CD4-positive, alpha-beta T cell treated with Interleukin-4 for 4 hours (primary cell): ENCODE measurements around the gene GARIN5B.

Experiments
- DNase-seq: peaks from one replicate; pipeline ENCODE4 v3.0.0-alpha.2; 2020

Gene GARIN5B

GRCh38 chr19:55368701-55369563 lies 5.9 kb upstream of the GARIN5B start:
- DNase-seq, result no peak

- DNase-seq, result no peak
These were observed 5.0 kb upstream of the GARIN5B start for GRCh38 chr19:55368106-55368505.

GRCh38 chr19:55366790-55367189 lies 3.7 kb upstream of the GARIN5B start:
- no peak for DNase-seq

GRCh38 chr19:55365964-55366363 lies 2.9 kb upstream of the GARIN5B start:
- no peak for DNase-seq

GRCh38 chr19:55365245-55365644 lies 2.2 kb upstream of the GARIN5B start:
- DNase-seq, result no peak

- DNase-seq, result no peak
These were observed 678 bp downstream of the GARIN5B start for GRCh38 chr19:55362174-55362989.

- DNase-seq, result no peak
These were observed 2.2 kb downstream of the GARIN5B start for GRCh38 chr19:55360902-55361301.

GRCh38 chr19:55358943-55359908 lies 3.8 kb downstream of the GARIN5B start:
- DNase-seq, result no peak

- DNase-seq, result no peak
These were observed 4.6 kb downstream of the GARIN5B start for GRCh38 chr19:55358493-55358892.

GRCh38 chr19:55355213-55355821 lies 7.7 kb downstream of the GARIN5B start:
- DNase-seq, result no peak

GRCh38 chr19:55354698-55355212 lies 8.3 kb downstream of the GARIN5B start, which contains the start of gene COX6B2:
Gene COX6B2, minus strand, starts transcription at chr19:55354719. Its CDS starts 198 bp downstream, at chr19:55354521.
- no peak for DNase-seq

GRCh38 chr19:55353803-55354697 lies 9.0 kb downstream of the GARIN5B start:
- DNase-seq, result peak; percentile 53

- DNase-seq, result no peak
These were observed 9.7 kb downstream of the GARIN5B start for GRCh38 chr19:55353356-55353802.

GRCh38 chr19:55352549-55353145 lies 10.4 kb downstream of the GARIN5B start:
- DNase-seq, result no peak

GRCh38 chr19:55352040-55352439 lies 11.0 kb downstream of the GARIN5B start:
- DNase-seq, result peak; percentile 9

GRCh38 chr19:55350620-55351315 lies 12.3 kb downstream of the GARIN5B start:
- no peak for DNase-seq

- no peak for DNase-seq
These were observed 14.6 kb downstream of the GARIN5B start for GRCh38 chr19:55348317-55349034.

GRCh38 chr19:55347442-55348009 lies 15.5 kb downstream of the GARIN5B start:
- DNase-seq, result no peak
